ENCODE measurements around the gene HELZ.

GRCh38 chr17:67090341-67090740, 154.7 kb downstream of the HELZ start:
- TF ChIP-seq, protein P1, sequence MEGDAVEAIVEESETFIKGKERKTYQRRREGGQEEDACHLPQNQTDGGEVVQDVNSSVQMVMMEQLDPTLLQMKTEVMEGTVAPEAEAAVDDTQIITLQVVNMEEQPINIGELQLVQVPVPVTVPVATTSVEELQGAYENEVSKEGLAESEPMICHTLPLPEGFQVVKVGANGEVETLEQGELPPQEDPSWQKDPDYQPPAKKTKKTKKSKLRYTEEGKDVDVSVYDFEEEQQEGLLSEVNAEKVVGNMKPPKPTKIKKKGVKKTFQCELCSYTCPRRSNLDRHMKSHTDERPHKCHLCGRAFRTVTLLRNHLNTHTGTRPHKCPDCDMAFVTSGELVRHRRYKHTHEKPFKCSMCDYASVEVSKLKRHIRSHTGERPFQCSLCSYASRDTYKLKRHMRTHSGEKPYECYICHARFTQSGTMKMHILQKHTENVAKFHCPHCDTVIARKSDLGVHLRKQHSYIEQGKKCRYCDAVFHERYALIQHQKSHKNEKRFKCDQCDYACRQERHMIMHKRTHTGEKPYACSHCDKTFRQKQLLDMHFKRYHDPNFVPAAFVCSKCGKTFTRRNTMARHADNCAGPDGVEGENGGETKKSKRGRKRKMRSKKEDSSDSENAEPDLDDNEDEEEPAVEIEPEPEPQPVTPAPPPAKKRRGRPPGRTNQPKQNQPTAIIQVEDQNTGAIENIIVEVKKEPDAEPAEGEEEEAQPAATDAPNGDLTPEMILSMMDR (IDR thresholded peaks at IDR 0.05) = no peak
- TF ChIP-seq POLR2A (IDR thresholded peaks at IDR 0.05) (no peak), EP300 (IDR thresholded peaks at IDR 0.05) (no peak)

All from ovary (tissue), 3 donors.